ENCODE data around the gene UQCC3.
"Not testable (repeated sequence)": the region's sequence is repeated elsewhere in the genome, so short reads cannot be mapped to it uniquely, and the experiment has no call there.

Gene UQCC3

GRCh38 chr11:62671608-62672389 is at the start of gene UQCC3, which contains the start of gene LBHD1:
Gene UQCC3 (plus strand): TSS chr11:62671673. CDS start chr11:62671746, 73 bp downstream.
Gene LBHD1 (minus strand): TSS chr11:62672267. CDS start chr11:62670031, 2,236 bp downstream.
- DNase-seq: peak; percentile 44

- no peak for DNase-seq
Measured at GRCh38 chr11:62622476-62623089, 48.9 kb upstream of the UQCC3 start.

GRCh38 chr11:62627713-62628112 is 43.8 kb upstream of the UQCC3 start:
- DNase-seq: no peak

- DNase-seq: no peak
Measured at GRCh38 chr11:62632492-62632891, 39.0 kb upstream of the UQCC3 start.

GRCh38 chr11:62644220-62644619 is 27.3 kb upstream of the UQCC3 start:
- DNase-seq: no peak

- no peak for DNase-seq
Measured at GRCh38 chr11:62645671-62645945, 25.9 kb upstream of the UQCC3 start.

GRCh38 chr11:62645946-62646824 is 25.3 kb upstream of the UQCC3 start, which contains the start of gene GANAB:
Gene GANAB (minus strand): TSS chr11:62646613. CDS start chr11:62646599, 14 bp downstream.
- DNase-seq: peak; percentile 98

GRCh38 chr11:62646825-62647608 is 24.5 kb upstream of the UQCC3 start:
- DNase-seq: no peak

GRCh38 chr11:62647609-62648005 is 23.9 kb upstream of the UQCC3 start:
- no peak for DNase-seq

GRCh38 chr11:62648185-62648966 is 23.1 kb upstream of the UQCC3 start:
- no peak for DNase-seq

GRCh38 chr11:62648967-62649364 is 22.5 kb upstream of the UQCC3 start:
- no peak for DNase-seq

- DNase-seq: no peak
Measured at GRCh38 chr11:62649486-62649885, 22.0 kb upstream of the UQCC3 start.

- not testable (repeated sequence) for DNase-seq
Measured at GRCh38 chr11:62650283-62650682, 21.2 kb upstream of the UQCC3 start.

- DNase-seq: no peak
Measured at GRCh38 chr11:62652161-62653006, 19.1 kb upstream of the UQCC3 start.

GRCh38 chr11:62654297-62654696 is 17.2 kb upstream of the UQCC3 start:
- DNase-seq: no peak

- DNase-seq: no peak
Measured at GRCh38 chr11:62656796-62657429, 14.6 kb upstream of the UQCC3 start.

GRCh38 chr11:62664405-62665074 is 6.9 kb upstream of the UQCC3 start:
- DNase-seq: peak; percentile 66

- peak; percentile 87 for DNase-seq
Measured at GRCh38 chr11:62665075-62665598, 6.3 kb upstream of the UQCC3 start, which contains the start of the genes C11orf98 and CSKMT. Gene C11orf98 (minus strand): TSS chr11:62665210. CDS start chr11:62665169, 41 bp downstream. Gene CSKMT (plus strand): TSS chr11:62665312. CDS start chr11:62665880, 568 bp downstream.

GRCh38 chr11:62665599-62666258 is 5.7 kb upstream of the UQCC3 start:
- no peak for DNase-seq
